Panc1 (cell line): Measurements from ENCODE around the gene PPCDC. TPM values are rescaled to one million over a fixed set of nuclear protein-coding genes. Genes with fewer than 3 reads are reported as not detected.

Source experiments
- ATAC-seq: fragments of 200-7000 bp; cut with Tn5 transposase; 2 replicates; pipeline ENCODE4 v1.9.1; 2020; ENCODE audit warnings: mild to moderate bottlenecking, moderate library complexity
- BruUV-seq: library from RNA; stranded (reverse); fragments of 400-500 nt; replicated peaks from 2 replicates; lab custom pipeline; 2021; lab: Mats Ljungman, UMichigan
- CTCF ChIA-PET: fragments of 300-600 bp; sonication (Branson Sonifier 250); formaldehyde crosslinking; loops from one replicate; lab custom pipeline; 2022; ENCODE audit warnings: antibody characterized with exemption; lab: Charles Lee
- POLR2A ChIA-PET: fragments of 300-600 bp; sonication (Branson Sonifier 250); formaldehyde crosslinking; loops from one replicate; lab custom pipeline; 2022; ENCODE audit warnings: antibody characterized with exemption; lab: Charles Lee
- DNase-seq: peaks from one replicate; pipeline ENCODE4 v3.0.0-alpha.2; 2010; ENCODE audit warnings: low read depth, low spot score
- H3K27ac ChIP-seq: 2 replicates; pipeline ENCODE4 v1.5.1; 2011; ENCODE audit warnings: mild to moderate bottlenecking, low read length, inconsistent platforms
- H3K27me3 ChIP-seq: fragments of 200-500 bp; sonication (Bioruptor generic); 2 replicates; pipeline ENCODE4 v1.6.0; 2014; ENCODE audit warnings: low read length, inconsistent platforms; ENCODE audit not compliant: control insufficient read depth, insufficient read depth
- H3K36me3 ChIP-seq: fragments of 200-500 bp; sonication (Bioruptor generic); 2 replicates; pipeline ENCODE4 v1.5.1; 2014; ENCODE audit warnings: inconsistent platforms, mild to moderate bottlenecking, low read length, moderate library complexity; ENCODE audit not compliant: control insufficient read depth, insufficient read depth
- H3K4me1 ChIP-seq: 2 replicates; pipeline ENCODE4 v1.5.1; 2011; ENCODE audit warnings: inconsistent platforms, mild to moderate bottlenecking, low read length, moderate library complexity; ENCODE audit not compliant: control insufficient read depth, insufficient read depth
- H3K4me3 ChIP-seq, 2 experiments: 2 replicates each; pipeline ENCODE4 v1.5.1; 2011 to 2012; ENCODE audit warnings: low read depth in 2 of 2, low read length in 2 of 2, mild to moderate bottlenecking in 2 of 2, inconsistent platforms in 1 of 2, moderate library complexity in 1 of 2
- H3K9me3 ChIP-seq: fragments of 200-500 bp; sonication (Bioruptor generic); 2 replicates; pipeline ENCODE4 v1.5.1; 2014; ENCODE audit warnings: low read depth, mild to moderate bottlenecking, inconsistent platforms, low read length, moderate library complexity; ENCODE audit not compliant: control insufficient read depth, insufficient read depth
- POLR2AphosphoS5 ChIP-seq: IDR thresholded peaks from 2 replicates; pipeline ENCODE4 v1.6.1; 2012; ENCODE audit warnings: mild to moderate bottlenecking, low read depth, low read length, moderate library complexity
- SIN3A ChIP-seq: IDR thresholded peaks from 2 replicates; pipeline ENCODE4 v1.6.1; 2012; ENCODE audit warnings: low read depth, mild to moderate bottlenecking, low read length, moderate library complexity, borderline replicate concordance; ENCODE audit not compliant: insufficient read depth
- TCF7L2 ChIP-seq: IDR thresholded peaks from 2 replicates; pipeline ENCODE4 v1.6.1; 2011; ENCODE audit warnings: mild to moderate bottlenecking, low read depth, low read length, inconsistent platforms
- in situ Hi-C: cut with HindIII; loops from 2 replicates; pipeline ENCODE4 v1.10.0; 2016; ENCODE audit warnings: low sequenced_read_pairs, low pct_unique_long_range_greater_than_20kb
- intact Hi-C: fragments of 100-400 bp; cut with micrococcal nuclease; formaldehyde crosslinking; loops from one replicate; pipeline ENCODE4 v1.10.0; 2022; ENCODE audit not compliant: unreplicated experiment
- total RNA-seq: library from RNA; stranded (reverse); gene quantifications from one replicate; pipeline ENCODE4 v1.2.1, GENCODE V29; 2021; ENCODE audit not compliant: unreplicated experiment
- TF ChIP-seq, protein P1 (sequence below): fragments of 450-650 bp; IDR thresholded peaks from 2 replicates; pipeline ENCODE4 v1.5.1; 2017; ENCODE audit warnings: mild to moderate bottlenecking
- TF ChIP-seq, protein P2 (sequence below), 2 experiments: IDR thresholded peaks; 2 replicates each; pipeline ENCODE4 v1.6.1; 2011 to 2012; ENCODE audit warnings: low read depth in 2 of 2, control low read depth in 1 of 2, low read length in 1 of 2, mild to moderate bottlenecking in 1 of 2, moderate library complexity in 1 of 2; ENCODE audit not compliant: insufficient read depth in 1 of 2

PPCDC gene
- total RNA-seq, 1 experiment from 2014 or later: 26.1 TPM

- Histone ChIP-seq H3K9me3 (no peaks in the 10 kb centered on the region), H3K4me3 (no peak overlapping the region), H3K36me3 (no peaks in the 10 kb centered on the region), H3K27ac (peak overlapping the region; percentile 49; the same call in 1 of the 2 replicates), H3K4me1 (peaks cover 10% of the 10 kb centered on the region), H3K27me3 (no peaks in the 10 kb centered on the region)
- ChIA-PET CTCF (interaction anchor here (0.7 to 1.8 kb wide), 3 partner anchors 172 to 277 kb away, joined by 4 to 11 read pairs (median 4); partner anchors contain the start of gene C15orf39), POLR2A (no interaction called here)
- BruUV-seq: no TSS peak
- no peak for ATAC-seq
- no peak for DNase-seq
- intact Hi-C loops (loop anchor here (5.0 kb wide), 1 partner anchor 277 kb away; no protein-coding TSS in a partner anchor), in situ Hi-C loops (no loop called here)
- TF ChIP-seq, protein P1, sequence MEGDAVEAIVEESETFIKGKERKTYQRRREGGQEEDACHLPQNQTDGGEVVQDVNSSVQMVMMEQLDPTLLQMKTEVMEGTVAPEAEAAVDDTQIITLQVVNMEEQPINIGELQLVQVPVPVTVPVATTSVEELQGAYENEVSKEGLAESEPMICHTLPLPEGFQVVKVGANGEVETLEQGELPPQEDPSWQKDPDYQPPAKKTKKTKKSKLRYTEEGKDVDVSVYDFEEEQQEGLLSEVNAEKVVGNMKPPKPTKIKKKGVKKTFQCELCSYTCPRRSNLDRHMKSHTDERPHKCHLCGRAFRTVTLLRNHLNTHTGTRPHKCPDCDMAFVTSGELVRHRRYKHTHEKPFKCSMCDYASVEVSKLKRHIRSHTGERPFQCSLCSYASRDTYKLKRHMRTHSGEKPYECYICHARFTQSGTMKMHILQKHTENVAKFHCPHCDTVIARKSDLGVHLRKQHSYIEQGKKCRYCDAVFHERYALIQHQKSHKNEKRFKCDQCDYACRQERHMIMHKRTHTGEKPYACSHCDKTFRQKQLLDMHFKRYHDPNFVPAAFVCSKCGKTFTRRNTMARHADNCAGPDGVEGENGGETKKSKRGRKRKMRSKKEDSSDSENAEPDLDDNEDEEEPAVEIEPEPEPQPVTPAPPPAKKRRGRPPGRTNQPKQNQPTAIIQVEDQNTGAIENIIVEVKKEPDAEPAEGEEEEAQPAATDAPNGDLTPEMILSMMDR: no peak
Measured at GRCh38 chr15:75030023-75030413, 6.6 kb downstream of the PPCDC start.

DNA sequence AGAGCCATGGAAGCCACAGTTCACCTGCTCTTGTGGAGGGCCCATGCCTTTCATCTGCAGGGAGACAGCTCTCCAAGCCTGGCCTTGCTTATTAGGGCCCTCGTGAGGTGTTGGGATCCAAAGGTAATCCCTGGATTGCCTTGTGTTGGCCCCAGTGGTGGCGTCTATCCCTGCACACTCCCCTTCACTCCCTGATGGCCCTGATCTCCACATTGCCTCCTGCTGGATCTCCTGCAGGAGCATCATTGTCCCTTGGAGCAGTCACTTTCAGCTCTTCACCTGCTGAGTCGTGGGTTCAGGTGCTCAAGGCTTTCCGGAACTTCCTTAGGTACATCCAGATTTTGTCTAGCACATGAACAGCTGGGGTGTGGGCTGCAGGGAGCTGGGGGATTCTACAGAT is 7.0 kb downstream of the PPCDC start:
- peaks cover 10% of the 10 kb centered on the region for H3K4me1 ChIP-seq
- no peak for DNase-seq
- no peak overlapping the region for H3K27ac ChIP-seq
- H3K27me3 ChIP-seq: no peaks in the 10 kb centered on the region
- in situ Hi-C loops: no loop called here
- intact Hi-C loops: loop anchor here (5.0 kb wide), 1 partner anchor 277 kb away; no protein-coding TSS in a partner anchor
- ChIA-PET POLR2A (no interaction called here), CTCF (interaction anchor here (0.6 to 0.7 kb wide), 2 partner anchors 277 to 317 kb away, joined by 3 to 4 read pairs; no protein-coding TSS in a partner anchor)
- TF ChIP-seq POLR2AphosphoS5 (no peak), SIN3A (no peak), TCF7L2 (no peak)
- TF ChIP-seq, protein P1: no peak
- TF ChIP-seq, protein P2, sequence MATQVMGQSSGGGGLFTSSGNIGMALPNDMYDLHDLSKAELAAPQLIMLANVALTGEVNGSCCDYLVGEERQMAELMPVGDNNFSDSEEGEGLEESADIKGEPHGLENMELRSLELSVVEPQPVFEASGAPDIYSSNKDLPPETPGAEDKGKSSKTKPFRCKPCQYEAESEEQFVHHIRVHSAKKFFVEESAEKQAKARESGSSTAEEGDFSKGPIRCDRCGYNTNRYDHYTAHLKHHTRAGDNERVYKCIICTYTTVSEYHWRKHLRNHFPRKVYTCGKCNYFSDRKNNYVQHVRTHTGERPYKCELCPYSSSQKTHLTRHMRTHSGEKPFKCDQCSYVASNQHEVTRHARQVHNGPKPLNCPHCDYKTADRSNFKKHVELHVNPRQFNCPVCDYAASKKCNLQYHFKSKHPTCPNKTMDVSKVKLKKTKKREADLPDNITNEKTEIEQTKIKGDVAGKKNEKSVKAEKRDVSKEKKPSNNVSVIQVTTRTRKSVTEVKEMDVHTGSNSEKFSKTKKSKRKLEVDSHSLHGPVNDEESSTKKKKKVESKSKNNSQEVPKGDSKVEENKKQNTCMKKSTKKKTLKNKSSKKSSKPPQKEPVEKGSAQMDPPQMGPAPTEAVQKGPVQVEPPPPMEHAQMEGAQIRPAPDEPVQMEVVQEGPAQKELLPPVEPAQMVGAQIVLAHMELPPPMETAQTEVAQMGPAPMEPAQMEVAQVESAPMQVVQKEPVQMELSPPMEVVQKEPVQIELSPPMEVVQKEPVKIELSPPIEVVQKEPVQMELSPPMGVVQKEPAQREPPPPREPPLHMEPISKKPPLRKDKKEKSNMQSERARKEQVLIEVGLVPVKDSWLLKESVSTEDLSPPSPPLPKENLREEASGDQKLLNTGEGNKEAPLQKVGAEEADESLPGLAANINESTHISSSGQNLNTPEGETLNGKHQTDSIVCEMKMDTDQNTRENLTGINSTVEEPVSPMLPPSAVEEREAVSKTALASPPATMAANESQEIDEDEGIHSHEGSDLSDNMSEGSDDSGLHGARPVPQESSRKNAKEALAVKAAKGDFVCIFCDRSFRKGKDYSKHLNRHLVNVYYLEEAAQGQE (IDR thresholded peaks at IDR 0.05; ENCODE audit: insufficient read depth in 1 of 2, low read depth in 2 of 2, low read length in 1 of 2): no peak
- H3K4me3 ChIP-seq: no peak overlapping the region
- H3K9me3 ChIP-seq: no peaks in the 10 kb centered on the region
- no peak for ATAC-seq
- no TSS peak for BruUV-seq
- H3K36me3 ChIP-seq: no peaks in the 10 kb centered on the region
